Measurements from ENCODE around the gene RIN3. TPM values are rescaled to one million over a fixed set of nuclear protein-coding genes. Genes with fewer than 3 reads are reported as not detected.

The RIN3 gene
- total RNA-seq, 1 experiment from 2014 or later = 1.5 TPM

GRCh38 chr14:92506231-92506630 is 7.3 kb upstream of the RIN3 start:
- Histone ChIP-seq H3T11ph (ENCODE audit: low read length) (no peak overlapping the region), H2BK5ac (ENCODE audit: insufficient read length, low read length) (no peak overlapping the region), H3K4ac (ENCODE audit: low read depth, low read length) (no peak overlapping the region), H3K9me3 (ENCODE audit: control insufficient read depth, low read depth, low read length) (no peaks in the 10 kb centered on the region), H2BK120ac (ENCODE audit: low read depth, low read length, poor library complexity, severe bottlenecking) (no peak overlapping the region), H2BK20ac (ENCODE audit: low read depth, low read length, poor library complexity, severe bottlenecking) (no peak overlapping the region), H4K5ac (ENCODE audit: insufficient read length, low read depth, low read length) (no peak overlapping the region), H4K20me1 (ENCODE audit: control insufficient read depth, insufficient read depth, insufficient read length) (no peaks in the 10 kb centered on the region), H3K79me1 (ENCODE audit: insufficient read depth, low read depth, low read length, poor library complexity, severe bottlenecking) (no peaks in the 10 kb centered on the region), H2BK12ac (ENCODE audit: insufficient read length, low read depth, low read length) (no peak overlapping the region), H2AK5ac (ENCODE audit: insufficient read length, low read length) (no peak overlapping the region), H3K27me3 (ENCODE audit: insufficient read depth, low read length) (no peaks in the 10 kb centered on the region), H4K91ac (ENCODE audit: insufficient read length, low read depth, low read length) (no peak overlapping the region), H3K4me1 (ENCODE audit: insufficient read depth, low read length) (no peaks in the 10 kb centered on the region), H2AFZ (ENCODE audit: low read length) (no peak overlapping the region), H3K14ac (ENCODE audit: insufficient read depth, low read length) (no peak overlapping the region; the same call in 1 of the 2 replicates), H3K56ac (ENCODE audit: insufficient read length, low read depth, low read length) (no peak overlapping the region), H2BK15ac (ENCODE audit: low read depth, low read length) (no peak overlapping the region), H3K4me2 (ENCODE audit: insufficient read depth, insufficient read length, low read length) (no peak overlapping the region), H3K9ac (ENCODE audit: extremely low read depth, insufficient read length, low read length) (no peak overlapping the region), H3K27ac (ENCODE audit: insufficient read length, low read depth, low read length) (no peak overlapping the region), H3K18ac (ENCODE audit: insufficient read length, low read depth, low read length) (no peak overlapping the region), H4K8ac (replicated peaks; ENCODE audit: insufficient read length, low read depth, low read length) (no peak overlapping the region), H3K79me2 (ENCODE audit: insufficient read depth, low read length) (no peaks in the 10 kb centered on the region), H3K23ac (ENCODE audit: insufficient read length, low read depth, low read length) (no peak overlapping the region), H3K23me2 (ENCODE audit: insufficient read length, low read depth, low read length, poor library complexity, severe bottlenecking) (no peaks in the 10 kb centered on the region)
- no peak overlapping the region for H3K27ac Mint-ChIP-seq
- no peaks in the 10 kb centered on the region for H3K36me3 Mint-ChIP-seq (ENCODE audit: insufficient read depth in 1 of 3, low read depth in 3 of 3)
- no peaks in the 10 kb centered on the region for H3K9me3 Mint-ChIP-seq
- peaks cover 12% of the 10 kb centered on the region for H3K27me3 Mint-ChIP-seq (ENCODE audit: low read depth)
- peaks cover 8 to 10% of the 10 kb centered on the region in 2 experiments for H3K4me1 Mint-ChIP-seq
- H3K4me3 Mint-ChIP-seq = no peak overlapping the region
- no peak for DNase-seq
- no peak for TF ChIP-seq CTCF (conservative IDR thresholded peaks at IDR 0.05)
- no CpG with 5 or more reads among the region's 3 CpGs for WGBS (ENCODE audit: extremely low coverage, insufficient read length, low lambda C conversion rate)
